ENCODE results near the gene PCK2. TPM values are rescaled to one million over a fixed set of nuclear protein-coding genes. Genes with fewer than 3 reads are reported as not detected.

PCK2 gene
- total RNA-seq, 4 donors from 2014 or later = 9.1 to 20.7 (median 12.5) TPM

GRCh38 chr14:24146978-24147760 is 53.1 kb downstream of the PCK2 start, which contains the start of gene RNF31:
TSS of gene RNF31 (plus strand) at chr14:24147498. CDS start at chr14:24147699, 201 bp downstream.
- Histone ChIP-seq H3K9me3 (no peaks in the 10 kb centered on the region), H3K36me3 (peaks cover 20 to 46% (median 40%) of the 10 kb centered on the region in 4 donors), H3K27ac (replicated peaks in 1 of 4) (peak within 1 kb of the TSS; percentile 88 to 94 (median 90)), H3K4me3 (peak within 1 kb of the TSS; percentile 63 to 92 (median 78)), H3K4me1 (peaks cover 19 to 53% (median 42%) of the 10 kb centered on the region in 4 donors), H3K27me3 (no peaks in the 10 kb centered on the region)
- intact Hi-C loops (cut with DNase I) = loop anchor here (10.0 kb wide), 1 partner anchor 288 kb away; no protein-coding TSS in a partner anchor
- TF ChIP-seq EP300 (IDR thresholded peaks at IDR 0.05) (no peak), POLR2AphosphoS5 (IDR thresholded peaks at IDR 0.05) (peak; percentile 74 to 82)
- 0% methylated on average over 41 of the region's 57 CpGs for WGBS
- DNase-seq (ENCODE audit: extremely low spot score) = peak; percentile 100

- Histone ChIP-seq H3K27ac (replicated peaks in 1 of 4) (peak overlapping the region; percentile 88 to 94 (median 90)), H3K27me3 (no peaks in the 10 kb centered on the region), H3K9me3 (no peaks in the 10 kb centered on the region), H3K4me1 (peaks cover 17 to 47% (median 38%) of the 10 kb centered on the region in 4 donors), H3K4me3 (peak overlapping the region; percentile 63 to 92 (median 78)), H3K36me3 (peaks cover 27 to 53% (median 47%) of the 10 kb centered on the region in 4 donors)
- intact Hi-C loops (cut with DNase I) = loop anchor here (10.0 kb wide), 1 partner anchor 287 kb away; no protein-coding TSS in a partner anchor
- DNase-seq (ENCODE audit: extremely low spot score) = no peak
- TF ChIP-seq POLR2A (IDR thresholded peaks at IDR 0.05; ENCODE audit: low read depth) (no peak), CTCF (IDR thresholded peaks at IDR 0.05) (no peak), EP300 (IDR thresholded peaks at IDR 0.05) (no peak), POLR2AphosphoS5 (IDR thresholded peaks at IDR 0.05) (no peak)
- 12% methylated on average over 11 of the region's 29 CpGs for WGBS
These were observed 53.8 kb downstream of the PCK2 start for GRCh38 chr14:24147761-24148428.

GRCh38 chr14:24149302-24149969 is 55.3 kb downstream of the PCK2 start:
- WGBS = 92% methylated on average over 3 of the region's 3 CpGs

GRCh38 chr14:24150061-24150460 is 56.0 kb downstream of the PCK2 start:
- TF ChIP-seq CTCF (IDR thresholded peaks at IDR 0.05) (no peak), EP300 (IDR thresholded peaks at IDR 0.05) (no peak), POLR2AphosphoS5 (IDR thresholded peaks at IDR 0.05) (no peak), POLR2A (IDR thresholded peaks at IDR 0.05; ENCODE audit: low read depth) (no peak)
- intact Hi-C loops (cut with DNase I) = no loop called here

More at GRCh38 chr14:24149302-24149969, 55.3 kb downstream of the PCK2 start:
- H3K4me3 ChIP-seq = no peak overlapping the region
- no peak for DNase-seq (ENCODE audit: extremely low spot score)
- peaks cover 31 to 59% (median 53%) of the 10 kb centered on the region in 4 donors for H3K36me3 ChIP-seq
- peaks cover 17 to 47% (median 38%) of the 10 kb centered on the region in 4 donors for H3K4me1 ChIP-seq
- TF ChIP-seq EP300 (IDR thresholded peaks at IDR 0.05) (no peak), POLR2AphosphoS5 (IDR thresholded peaks at IDR 0.05) (no peak), POLR2A (IDR thresholded peaks at IDR 0.05; ENCODE audit: low read depth) (no peak), CTCF (IDR thresholded peaks at IDR 0.05) (no peak)
- intact Hi-C loops (cut with DNase I) = loop anchor here (10.0 kb wide), 1 partner anchor 285 kb away; no protein-coding TSS in a partner anchor
- H3K27ac ChIP-seq (replicated peaks in 1 of 4) = no peak overlapping the region
- no peaks in the 10 kb centered on the region for H3K27me3 ChIP-seq
- no peaks in the 10 kb centered on the region for H3K9me3 ChIP-seq

More at GRCh38 chr14:24150061-24150460, 56.0 kb downstream of the PCK2 start:
- WGBS = 92% methylated on average over 9 of the region's 9 CpGs
- no peaks in the 10 kb centered on the region for H3K27me3 ChIP-seq
- H3K4me1 ChIP-seq = peaks cover 17 to 44% (median 34%) of the 10 kb centered on the region in 4 donors
- H3K9me3 ChIP-seq = no peaks in the 10 kb centered on the region
- H3K4me3 ChIP-seq = no peak overlapping the region
- H3K27ac ChIP-seq (replicated peaks in 1 of 4) = no peak overlapping the region
- H3K36me3 ChIP-seq = peaks cover 37 to 65% (median 60%) of the 10 kb centered on the region in 4 donors
- DNase-seq (ENCODE audit: extremely low spot score) = no peak
